WTC11 (cell line): ENCODE measurements around the gene INTS15. TPM values are rescaled to one million over a fixed set of nuclear protein-coding genes. Genes with fewer than 3 reads are reported as not detected.

Experiments
- ATAC-seq: fragments of 200-7000 bp; cut with Tn5 transposase; 2 replicates; pipeline ENCODE4 v1.10.0; 2021; ENCODE audit warnings: mild to moderate bottlenecking, moderate library complexity
- CTCF ChIA-PET: fragments of 300-600 bp; sonication (Branson Sonifier 250); formaldehyde crosslinking; loops from one replicate; lab custom pipeline; 2021; ENCODE audit warnings: antibody characterized with exemption; lab: Charles Lee
- POLR2A ChIA-PET: fragments of 350-600 bp; sonication (Branson Sonifier 250); formaldehyde crosslinking; loops from one replicate; lab custom pipeline; 2021; ENCODE audit warnings: antibody characterized with exemption; lab: Charles Lee
- DNase-seq: peaks from one replicate; pipeline ENCODE4 v3.0.0; 2021; ENCODE audit warnings: low spot score
- H3K27ac Mint-ChIP-seq: 2 replicates; pipeline ENCODE4 v1.8.0; 2021; ENCODE audit warnings: mixed read lengths
- H3K27me3 Mint-ChIP-seq: 2 replicates; pipeline ENCODE4 v1.8.0; 2021; ENCODE audit warnings: low read depth, mild to moderate bottlenecking, moderate library complexity, mixed read lengths
- H3K36me3 Mint-ChIP-seq: 2 replicates; pipeline ENCODE4 v1.8.0; 2021; ENCODE audit warnings: mixed read lengths
- H3K4me1 Mint-ChIP-seq: 2 replicates; pipeline ENCODE4 v1.8.0; 2022; ENCODE audit warnings: mixed read lengths
- H3K4me3 Mint-ChIP-seq: 2 replicates; pipeline ENCODE4 v1.8.0; 2021; ENCODE audit warnings: mild to moderate bottlenecking, moderate library complexity, mixed read lengths
- H3K9me3 Mint-ChIP-seq: 2 replicates; pipeline ENCODE4 v1.8.0; 2021; ENCODE audit warnings: mixed read lengths
- CDX4 ChIP-seq: fragments of 250-450 bp; sonication (Bioruptor Pico); IDR thresholded peaks from 2 replicates; pipeline ENCODE4 v1.9.0; 2021; ENCODE audit warnings: moderate library complexity, mild to moderate bottlenecking, inconsistent platforms, borderline replicate concordance
- ELF4 ChIP-seq: sonication (generic); formaldehyde crosslinking; IDR thresholded peaks from 2 replicates; pipeline ENCODE4 v1.8.1; 2022; ENCODE audit warnings: low read depth, mild to moderate bottlenecking, moderate library complexity, missing genetic modification reagents
- FOXP1 ChIP-seq: sonication (generic); formaldehyde crosslinking; IDR thresholded peaks from 2 replicates; pipeline ENCODE4 v1.8.0; 2022; ENCODE audit warnings: missing genetic modification reagents, mild to moderate bottlenecking, moderate library complexity, borderline replicate concordance
- JUN ChIP-seq: sonication (generic); formaldehyde crosslinking; IDR thresholded peaks from 2 replicates; pipeline ENCODE4 v1.8.0; 2023; ENCODE audit warnings: mild to moderate bottlenecking, missing genetic modification reagents
- MAX ChIP-seq: sonication (generic); formaldehyde crosslinking; IDR thresholded peaks from 2 replicates; pipeline ENCODE4 v1.8.0; 2022; ENCODE audit warnings: mild to moderate bottlenecking, missing genetic modification reagents
- MXD4 ChIP-seq: fragments of 250-450 bp; sonication (Bioruptor Pico); IDR thresholded peaks from 2 replicates; pipeline ENCODE4 v1.8.0; 2021; ENCODE audit warnings: mild to moderate bottlenecking, moderate library complexity, borderline replicate concordance
- TCF7 ChIP-seq: sonication (generic); formaldehyde crosslinking; IDR thresholded peaks from 2 replicates; pipeline ENCODE4 v1.8.0; 2022; ENCODE audit warnings: mild to moderate bottlenecking, low read depth, missing genetic modification reagents, moderate library complexity
- TEAD4 ChIP-seq: sonication (generic); formaldehyde crosslinking; IDR thresholded peaks from 2 replicates; pipeline ENCODE4 v1.8.0; 2022; ENCODE audit warnings: mild to moderate bottlenecking, missing genetic modification reagents
- ZNF232 ChIP-seq: sonication (generic); formaldehyde crosslinking; IDR thresholded peaks from 2 replicates; pipeline ENCODE4 v1.8.0; 2022; ENCODE audit warnings: mild to moderate bottlenecking, missing genetic modification reagents
- ZNF263 ChIP-seq: sonication (generic); formaldehyde crosslinking; IDR thresholded peaks from 2 replicates; pipeline ENCODE4 v1.8.1; 2022; ENCODE audit warnings: low read depth, mild to moderate bottlenecking, moderate library complexity, missing genetic modification reagents
- ZNF396 ChIP-seq: fragments of 250-450 bp; sonication (Bioruptor Pico); IDR thresholded peaks from 2 replicates; pipeline ENCODE4 v1.8.0; 2021; ENCODE audit warnings: mild to moderate bottlenecking, moderate library complexity, borderline replicate concordance
- total RNA-seq: library from RNA; stranded (reverse); gene quantifications from 3 replicates; pipeline ENCODE4 v1.2.3, GENCODE V29; 2021
- TF ChIP-seq, protein P1 (sequence below): sonication (generic); formaldehyde crosslinking; IDR thresholded peaks from 2 replicates; pipeline ENCODE4 v1.8.0; 2023; ENCODE audit warnings: missing genetic modification reagents, mild to moderate bottlenecking, borderline replicate concordance
- TF ChIP-seq, protein P2 (sequence below): sonication (generic); formaldehyde crosslinking; IDR thresholded peaks from 2 replicates; pipeline ENCODE4 v1.8.1; 2023; ENCODE audit warnings: mild to moderate bottlenecking, missing genetic modification reagents, borderline replicate concordance
- TF ChIP-seq, protein P3 (sequence below): sonication (generic); formaldehyde crosslinking; IDR thresholded peaks from 2 replicates; pipeline ENCODE4 v1.8.1; 2022; ENCODE audit warnings: low read depth, mild to moderate bottlenecking, moderate library complexity, missing genetic modification reagents, borderline replicate concordance
- TF ChIP-seq, protein P4 (sequence below): sonication (generic); formaldehyde crosslinking; IDR thresholded peaks from 2 replicates; pipeline ENCODE4 v1.8.1; 2023; ENCODE audit warnings: mild to moderate bottlenecking, moderate library complexity, missing genetic modification reagents

The INTS15 gene
- total RNA-seq, 1 experiment from 2014 or later = 28.2 TPM

GRCh38 chr7:6606866-6607583 is 17.2 kb downstream of the INTS15 start:
- Mint-ChIP-seq H3K27me3 (no peaks in the 10 kb centered on the region), H3K4me3 (no peak overlapping the region), H3K9me3 (no peaks in the 10 kb centered on the region), H3K27ac (no peak overlapping the region), H3K4me1 (no peaks in the 10 kb centered on the region), H3K36me3 (peaks cover 12% of the 10 kb centered on the region)
- ChIA-PET CTCF (no interaction called here), POLR2A (interaction anchor here (0.6 kb wide), 1 partner anchor 90 kb away, joined by 3 read pairs; no protein-coding TSS in a partner anchor)
- TF ChIP-seq CDX4 (CRISPR knock-in tag) = no peak
- no peak for ATAC-seq
- no peak for DNase-seq

DNA sequence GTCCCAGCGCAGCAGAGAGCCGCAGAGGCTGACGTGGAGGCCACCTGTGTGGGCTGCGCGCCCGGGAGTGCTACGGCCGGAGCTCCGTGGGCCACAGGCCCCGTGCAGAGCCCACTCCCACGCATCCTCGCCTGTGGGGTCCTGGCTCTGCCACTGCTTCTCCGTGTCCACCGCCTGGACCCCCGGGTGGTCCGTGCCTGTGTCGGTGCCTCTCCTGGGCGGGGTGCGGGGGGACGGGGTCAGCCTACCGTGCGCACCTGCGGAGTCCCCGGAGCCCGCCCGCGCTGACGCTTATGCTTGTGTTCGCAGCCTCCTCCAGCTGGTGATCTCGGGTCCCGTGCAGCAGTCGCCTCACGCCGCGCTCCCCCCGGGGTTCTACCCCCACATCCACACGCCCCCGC is 17.8 kb downstream of the INTS15 start:
- POLR2A ChIA-PET = no interaction called here
- 0 out of 2 replicates have a peak, but pooled peaks have one; percentile 17 for ATAC-seq

DNA sequence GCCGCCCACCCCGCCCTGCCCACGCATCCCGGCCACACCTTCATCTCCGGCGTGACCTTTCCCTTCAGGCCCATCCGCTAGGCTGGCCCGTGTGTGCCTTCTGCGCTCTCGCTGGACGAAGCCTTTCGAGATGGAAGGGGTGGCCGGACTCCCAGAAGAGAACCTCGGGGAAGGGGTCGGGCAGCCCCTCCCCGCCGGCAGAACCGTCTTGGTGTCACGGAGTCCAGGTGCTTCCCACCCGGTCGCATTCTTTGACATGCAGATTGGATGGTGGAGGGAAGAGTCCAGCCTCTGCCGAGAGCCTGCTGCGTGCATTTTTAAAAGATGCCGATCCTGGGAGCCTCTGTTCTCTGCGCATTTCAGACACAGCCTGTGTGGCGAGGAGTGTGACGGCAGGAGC is 18.3 kb downstream of the INTS15 start:
- peaks cover 7% of the 10 kb centered on the region for H3K36me3 Mint-ChIP-seq
- H3K27ac Mint-ChIP-seq = no peak overlapping the region
- no peak for ATAC-seq
- H3K4me1 Mint-ChIP-seq = no peaks in the 10 kb centered on the region
- H3K27me3 Mint-ChIP-seq = no peaks in the 10 kb centered on the region
- H3K9me3 Mint-ChIP-seq = no peaks in the 10 kb centered on the region
- ChIA-PET CTCF (interaction anchor here (1.8 kb wide), 1 partner anchor 18 kb away, joined by 5 read pairs; the partner anchor contains the start of gene INTS15), POLR2A (no interaction called here)
- DNase-seq = no peak
- no peak overlapping the region for H3K4me3 Mint-ChIP-seq
- TF ChIP-seq ELF4 (CRISPR knock-in tag) (no peak), TEAD4 (CRISPR knock-in tag) (no peak), TCF7 (CRISPR knock-in tag) (no peak), MXD4 (CRISPR knock-in tag) (no peak), ZNF263 (CRISPR knock-in tag) (no peak), JUN (CRISPR knock-in tag) (no peak), FOXP1 (CRISPR knock-in tag) (no peak), ZNF232 (CRISPR knock-in tag) (no peak)
- TF ChIP-seq, protein P1, sequence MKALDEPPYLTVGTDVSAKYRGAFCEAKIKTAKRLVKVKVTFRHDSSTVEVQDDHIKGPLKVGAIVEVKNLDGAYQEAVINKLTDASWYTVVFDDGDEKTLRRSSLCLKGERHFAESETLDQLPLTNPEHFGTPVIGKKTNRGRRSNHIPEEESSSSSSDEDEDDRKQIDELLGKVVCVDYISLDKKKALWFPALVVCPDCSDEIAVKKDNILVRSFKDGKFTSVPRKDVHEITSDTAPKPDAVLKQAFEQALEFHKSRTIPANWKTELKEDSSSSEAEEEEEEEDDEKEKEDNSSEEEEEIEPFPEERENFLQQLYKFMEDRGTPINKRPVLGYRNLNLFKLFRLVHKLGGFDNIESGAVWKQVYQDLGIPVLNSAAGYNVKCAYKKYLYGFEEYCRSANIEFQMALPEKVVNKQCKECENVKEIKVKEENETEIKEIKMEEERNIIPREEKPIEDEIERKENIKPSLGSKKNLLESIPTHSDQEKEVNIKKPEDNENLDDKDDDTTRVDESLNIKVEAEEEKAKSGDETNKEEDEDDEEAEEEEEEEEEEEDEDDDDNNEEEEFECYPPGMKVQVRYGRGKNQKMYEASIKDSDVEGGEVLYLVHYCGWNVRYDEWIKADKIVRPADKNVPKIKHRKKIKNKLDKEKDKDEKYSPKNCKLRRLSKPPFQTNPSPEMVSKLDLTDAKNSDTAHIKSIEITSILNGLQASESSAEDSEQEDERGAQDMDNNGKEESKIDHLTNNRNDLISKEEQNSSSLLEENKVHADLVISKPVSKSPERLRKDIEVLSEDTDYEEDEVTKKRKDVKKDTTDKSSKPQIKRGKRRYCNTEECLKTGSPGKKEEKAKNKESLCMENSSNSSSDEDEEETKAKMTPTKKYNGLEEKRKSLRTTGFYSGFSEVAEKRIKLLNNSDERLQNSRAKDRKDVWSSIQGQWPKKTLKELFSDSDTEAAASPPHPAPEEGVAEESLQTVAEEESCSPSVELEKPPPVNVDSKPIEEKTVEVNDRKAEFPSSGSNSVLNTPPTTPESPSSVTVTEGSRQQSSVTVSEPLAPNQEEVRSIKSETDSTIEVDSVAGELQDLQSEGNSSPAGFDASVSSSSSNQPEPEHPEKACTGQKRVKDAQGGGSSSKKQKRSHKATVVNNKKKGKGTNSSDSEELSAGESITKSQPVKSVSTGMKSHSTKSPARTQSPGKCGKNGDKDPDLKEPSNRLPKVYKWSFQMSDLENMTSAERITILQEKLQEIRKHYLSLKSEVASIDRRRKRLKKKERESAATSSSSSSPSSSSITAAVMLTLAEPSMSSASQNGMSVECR (CRISPR knock-in tag) = no peak
- TF ChIP-seq, protein P2, sequence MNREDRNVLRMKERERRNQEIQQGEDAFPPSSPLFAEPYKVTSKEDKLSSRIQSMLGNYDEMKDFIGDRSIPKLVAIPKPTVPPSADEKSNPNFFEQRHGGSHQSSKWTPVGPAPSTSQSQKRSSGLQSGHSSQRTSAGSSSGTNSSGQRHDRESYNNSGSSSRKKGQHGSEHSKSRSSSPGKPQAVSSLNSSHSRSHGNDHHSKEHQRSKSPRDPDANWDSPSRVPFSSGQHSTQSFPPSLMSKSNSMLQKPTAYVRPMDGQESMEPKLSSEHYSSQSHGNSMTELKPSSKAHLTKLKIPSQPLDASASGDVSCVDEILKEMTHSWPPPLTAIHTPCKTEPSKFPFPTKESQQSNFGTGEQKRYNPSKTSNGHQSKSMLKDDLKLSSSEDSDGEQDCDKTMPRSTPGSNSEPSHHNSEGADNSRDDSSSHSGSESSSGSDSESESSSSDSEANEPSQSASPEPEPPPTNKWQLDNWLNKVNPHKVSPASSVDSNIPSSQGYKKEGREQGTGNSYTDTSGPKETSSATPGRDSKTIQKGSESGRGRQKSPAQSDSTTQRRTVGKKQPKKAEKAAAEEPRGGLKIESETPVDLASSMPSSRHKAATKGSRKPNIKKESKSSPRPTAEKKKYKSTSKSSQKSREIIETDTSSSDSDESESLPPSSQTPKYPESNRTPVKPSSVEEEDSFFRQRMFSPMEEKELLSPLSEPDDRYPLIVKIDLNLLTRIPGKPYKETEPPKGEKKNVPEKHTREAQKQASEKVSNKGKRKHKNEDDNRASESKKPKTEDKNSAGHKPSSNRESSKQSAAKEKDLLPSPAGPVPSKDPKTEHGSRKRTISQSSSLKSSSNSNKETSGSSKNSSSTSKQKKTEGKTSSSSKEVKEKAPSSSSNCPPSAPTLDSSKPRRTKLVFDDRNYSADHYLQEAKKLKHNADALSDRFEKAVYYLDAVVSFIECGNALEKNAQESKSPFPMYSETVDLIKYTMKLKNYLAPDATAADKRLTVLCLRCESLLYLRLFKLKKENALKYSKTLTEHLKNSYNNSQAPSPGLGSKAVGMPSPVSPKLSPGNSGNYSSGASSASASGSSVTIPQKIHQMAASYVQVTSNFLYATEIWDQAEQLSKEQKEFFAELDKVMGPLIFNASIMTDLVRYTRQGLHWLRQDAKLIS = no peak

More for the DNA sequence above, 17.8 kb downstream of the INTS15 start:
- H3K27me3 Mint-ChIP-seq = no peaks in the 10 kb centered on the region
- H3K9me3 Mint-ChIP-seq = no peaks in the 10 kb centered on the region
- H3K36me3 Mint-ChIP-seq = peaks cover 7% of the 10 kb centered on the region
- no peak for DNase-seq
- CTCF ChIA-PET = no interaction called here
- H3K4me1 Mint-ChIP-seq = no peaks in the 10 kb centered on the region
- H3K27ac Mint-ChIP-seq = no peak overlapping the region
- TF ChIP-seq, protein P3, sequence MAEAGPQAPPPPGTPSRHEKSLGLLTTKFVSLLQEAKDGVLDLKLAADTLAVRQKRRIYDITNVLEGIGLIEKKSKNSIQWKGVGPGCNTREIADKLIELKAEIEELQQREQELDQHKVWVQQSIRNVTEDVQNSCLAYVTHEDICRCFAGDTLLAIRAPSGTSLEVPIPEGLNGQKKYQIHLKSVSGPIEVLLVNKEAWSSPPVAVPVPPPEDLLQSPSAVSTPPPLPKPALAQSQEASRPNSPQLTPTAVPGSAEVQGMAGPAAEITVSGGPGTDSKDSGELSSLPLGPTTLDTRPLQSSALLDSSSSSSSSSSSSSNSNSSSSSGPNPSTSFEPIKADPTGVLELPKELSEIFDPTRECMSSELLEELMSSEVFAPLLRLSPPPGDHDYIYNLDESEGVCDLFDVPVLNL = no peak
- TF ChIP-seq, protein P4, sequence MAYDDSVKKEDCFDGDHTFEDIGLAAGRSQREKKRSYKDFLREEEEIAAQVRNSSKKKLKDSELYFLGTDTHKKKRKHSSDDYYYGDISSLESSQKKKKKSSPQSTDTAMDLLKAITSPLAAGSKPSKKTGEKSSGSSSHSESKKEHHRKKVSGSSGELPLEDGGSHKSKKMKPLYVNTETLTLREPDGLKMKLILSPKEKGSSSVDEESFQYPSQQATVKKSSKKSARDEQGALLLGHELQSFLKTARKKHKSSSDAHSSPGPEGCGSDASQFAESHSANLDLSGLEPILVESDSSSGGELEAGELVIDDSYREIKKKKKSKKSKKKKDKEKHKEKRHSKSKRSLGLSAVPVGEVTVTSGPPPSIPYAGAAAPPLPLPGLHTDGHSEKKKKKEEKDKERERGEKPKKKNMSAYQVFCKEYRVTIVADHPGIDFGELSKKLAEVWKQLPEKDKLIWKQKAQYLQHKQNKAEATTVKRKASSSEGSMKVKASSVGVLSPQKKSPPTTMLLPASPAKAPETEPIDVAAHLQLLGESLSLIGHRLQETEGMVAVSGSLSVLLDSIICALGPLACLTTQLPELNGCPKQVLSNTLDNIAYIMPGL (CRISPR knock-in tag) = no peak
- TF ChIP-seq ZNF396 (no peak), MAX (CRISPR knock-in tag) (no peak)
- no peak overlapping the region for H3K4me3 Mint-ChIP-seq
